SK-N-SH treated with all-trans-retinoic acid at 6 μM for 48 hours (cell line): ENCODE results near the gene CEMIP2.

ENCODE experiments used
- ATAC-seq: fragments of 200-7000 bp; cut with Tn5 transposase; 3 replicates; pipeline ENCODE4 v1.9.1; 2020; ENCODE audit warnings: mild to moderate bottlenecking, moderate library complexity
- ARNTL ChIP-seq: fragments of 450-650 bp; formaldehyde crosslinking; IDR thresholded peaks from 2 replicates; pipeline ENCODE4 v1.5.0; 2020; ENCODE audit warnings: low read depth, mild to moderate bottlenecking, moderate library complexity, borderline replicate concordance
- BACH2 ChIP-seq: fragments of 250-450 bp; sonication (Bioruptor Pico); IDR thresholded peaks from 2 replicates; pipeline ENCODE4 v1.9.0; 2021; ENCODE audit warnings: mild to moderate bottlenecking, borderline replicate concordance
- CREB5 ChIP-seq: fragments of 250-450 bp; sonication (Bioruptor Pico); IDR thresholded peaks from 2 replicates; pipeline ENCODE4 v1.5.1; 2020; ENCODE audit warnings: low read depth, mild to moderate bottlenecking, moderate library complexity
- CSRNP3 ChIP-seq: fragments of 250-450 bp; sonication (Bioruptor Pico); IDR thresholded peaks from 2 replicates; pipeline ENCODE4 v1.5.1; 2021; ENCODE audit warnings: mild to moderate bottlenecking, moderate library complexity
- ESRRG ChIP-seq: fragments of 250-450 bp; sonication (Bioruptor Pico); IDR thresholded peaks from 2 replicates; pipeline ENCODE4 v1.6.1; 2021; ENCODE audit warnings: mild to moderate bottlenecking
- GLIS3 ChIP-seq: fragments of 250-450 bp; sonication (Bioruptor Pico); IDR thresholded peaks from 2 replicates; pipeline ENCODE4 v1.5.0; 2020; ENCODE audit warnings: mild to moderate bottlenecking, moderate library complexity
- ISL1 ChIP-seq: fragments of 250-450 bp; sonication (Bioruptor Pico); IDR thresholded peaks from 2 replicates; pipeline ENCODE4 v2.1.2; 2022; ENCODE audit warnings: mild to moderate bottlenecking, moderate library complexity
- OSR1 ChIP-seq: fragments of 250-450 bp; sonication (Bioruptor Pico); IDR thresholded peaks from 2 replicates; pipeline ENCODE4 v1.8.0; 2022; ENCODE audit warnings: moderate library complexity, mild to moderate bottlenecking, inconsistent platforms
- SNAI2 ChIP-seq: fragments of 250-450 bp; sonication (Bioruptor Pico); IDR thresholded peaks from 2 replicates; pipeline ENCODE4 v1.5.0; 2020; ENCODE audit warnings: mild to moderate bottlenecking, moderate library complexity
- TCF4 ChIP-seq: fragments of 250-450 bp; sonication (Bioruptor Pico); IDR thresholded peaks from 2 replicates; pipeline ENCODE4 v1.8.0; 2021; ENCODE audit warnings: mild to moderate bottlenecking, moderate library complexity, borderline replicate concordance
- ZC3H10 ChIP-seq: fragments of 250-450 bp; sonication (Bioruptor Pico); IDR thresholded peaks from 2 replicates; pipeline ENCODE4 v1.5.1; 2021; ENCODE audit warnings: mild to moderate bottlenecking, moderate library complexity
- ZFP3 ChIP-seq: fragments of 250-450 bp; sonication (Bioruptor Pico); IDR thresholded peaks from 2 replicates; pipeline ENCODE4 v1.5.0; 2020; ENCODE audit warnings: mild to moderate bottlenecking, moderate library complexity
- ZFP30 ChIP-seq: fragments of 450-650 bp; formaldehyde crosslinking; IDR thresholded peaks from 2 replicates; pipeline ENCODE4 v1.5.0; 2022; ENCODE audit warnings: mild to moderate bottlenecking, moderate library complexity
- ZNF565 ChIP-seq: fragments of 450-650 bp; formaldehyde crosslinking; conservative IDR thresholded peaks from 2 replicates; pipeline ENCODE4 v1.5.0; 2020; ENCODE audit warnings: low read depth, mild to moderate bottlenecking, moderate library complexity
- ZNF70 ChIP-seq: fragments of 450-650 bp; formaldehyde crosslinking; IDR thresholded peaks from 2 replicates; pipeline ENCODE4 v1.5.0; 2020; ENCODE audit warnings: mild to moderate bottlenecking, moderate library complexity
- ZNF8 ChIP-seq: fragments of 450-650 bp; formaldehyde crosslinking; IDR thresholded peaks from 2 replicates; pipeline ENCODE4 v1.5.0; 2020; ENCODE audit warnings: mild to moderate bottlenecking, moderate library complexity
- TF ChIP-seq, protein P1 (sequence below): fragments of 250-450 bp; sonication (Bioruptor Pico); IDR thresholded peaks from 2 replicates; pipeline ENCODE4 v1.8.0; 2021; ENCODE audit warnings: low read depth, mild to moderate bottlenecking, moderate library complexity, borderline replicate concordance
- TF ChIP-seq, protein P2 (sequence below): fragments of 250-450 bp; sonication (Bioruptor Pico); IDR thresholded peaks from 2 replicates; pipeline ENCODE4 v1.5.0; 2020; ENCODE audit warnings: mild to moderate bottlenecking, moderate library complexity
- TF ChIP-seq, protein P3 (sequence below): fragments of 250-450 bp; sonication (Bioruptor Pico); IDR thresholded peaks from 2 replicates; pipeline ENCODE4 v1.8.0; 2020; ENCODE audit warnings: mild to moderate bottlenecking, moderate library complexity, borderline replicate concordance

Gene CEMIP2

GRCh38 chr9:71685988-71686387 is 82.3 kb downstream of the CEMIP2 start:
- TF ChIP-seq ZNF70 (CRISPR knock-in tag) (no peak), TCF4 (CRISPR knock-in tag) (no peak), ISL1 (CRISPR knock-in tag) (no peak), ZFP30 (CRISPR knock-in tag) (no peak), SNAI2 (CRISPR knock-in tag) (no peak), GLIS3 (CRISPR knock-in tag) (no peak), ZNF565 (CRISPR knock-in tag) (no peak)
- ATAC-seq: no peak

DNA sequence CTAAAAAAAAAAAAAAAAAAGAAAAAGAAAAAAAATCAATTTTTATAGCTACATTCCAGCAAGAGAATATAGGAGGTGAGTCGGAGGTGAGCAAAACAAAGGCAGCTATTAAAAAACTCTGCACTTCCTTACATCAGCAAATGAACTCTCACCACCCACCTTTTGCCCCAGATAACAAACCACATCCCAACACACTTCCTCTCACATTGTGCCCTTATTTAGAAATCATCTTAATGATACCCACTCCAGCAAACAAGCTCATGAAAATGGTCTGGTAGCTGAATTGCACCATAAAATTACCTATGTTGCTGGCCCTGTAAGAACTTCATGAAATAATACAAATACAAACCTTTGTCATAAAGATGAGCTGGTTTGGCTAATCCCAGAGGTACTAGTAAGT is 82.9 kb downstream of the CEMIP2 start:
- no peak for ATAC-seq
- no peak for TF ChIP-seq ZNF8 (CRISPR knock-in tag)
- TF ChIP-seq ZFP3 (CRISPR knock-in tag): no peak
- no peak for TF ChIP-seq ZNF565 (CRISPR knock-in tag)
- TF ChIP-seq ZNF70 (CRISPR knock-in tag): no peak

- TF ChIP-seq BACH2 (CRISPR knock-in tag) (no peak), ZFP3 (CRISPR knock-in tag) (no peak), ISL1 (CRISPR knock-in tag) (no peak), CREB5 (no peak), OSR1 (CRISPR knock-in tag) (no peak)
- TF ChIP-seq, protein P1, sequence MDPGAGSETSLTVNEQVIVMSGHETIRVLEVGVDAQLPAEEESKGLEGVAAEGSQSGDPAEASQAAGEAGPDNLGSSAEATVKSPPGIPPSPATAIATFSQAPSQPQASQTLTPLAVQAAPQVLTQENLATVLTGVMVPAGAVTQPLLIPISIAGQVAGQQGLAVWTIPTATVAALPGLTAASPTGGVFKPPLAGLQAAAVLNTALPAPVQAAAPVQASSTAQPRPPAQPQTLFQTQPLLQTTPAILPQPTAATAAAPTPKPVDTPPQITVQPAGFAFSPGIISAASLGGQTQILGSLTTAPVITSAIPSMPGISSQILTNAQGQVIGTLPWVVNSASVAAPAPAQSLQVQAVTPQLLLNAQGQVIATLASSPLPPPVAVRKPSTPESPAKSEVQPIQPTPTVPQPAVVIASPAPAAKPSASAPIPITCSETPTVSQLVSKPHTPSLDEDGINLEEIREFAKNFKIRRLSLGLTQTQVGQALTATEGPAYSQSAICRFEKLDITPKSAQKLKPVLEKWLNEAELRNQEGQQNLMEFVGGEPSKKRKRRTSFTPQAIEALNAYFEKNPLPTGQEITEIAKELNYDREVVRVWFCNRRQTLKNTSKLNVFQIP: no peak
Observed at GRCh38 chr9:71684566-71684965, 83.7 kb downstream of the CEMIP2 start.

GRCh38 chr9:71683598-71684235 is 84.6 kb downstream of the CEMIP2 start:
- TF ChIP-seq CREB5 (no peak), ZC3H10 (CRISPR knock-in tag) (no peak), ZNF565 (CRISPR knock-in tag) (no peak), BACH2 (CRISPR knock-in tag) (no peak), SNAI2 (CRISPR knock-in tag) (no peak), ESRRG (CRISPR knock-in tag) (no peak), TCF4 (CRISPR knock-in tag) (no peak), ZNF8 (CRISPR knock-in tag) (no peak), GLIS3 (CRISPR knock-in tag) (no peak), ARNTL (CRISPR knock-in tag) (no peak), ISL1 (CRISPR knock-in tag) (no peak), ZFP3 (CRISPR knock-in tag) (no peak), OSR1 (CRISPR knock-in tag) (no peak), ZNF70 (CRISPR knock-in tag) (no peak), CSRNP3 (CRISPR knock-in tag) (no peak)
- TF ChIP-seq, protein P2, sequence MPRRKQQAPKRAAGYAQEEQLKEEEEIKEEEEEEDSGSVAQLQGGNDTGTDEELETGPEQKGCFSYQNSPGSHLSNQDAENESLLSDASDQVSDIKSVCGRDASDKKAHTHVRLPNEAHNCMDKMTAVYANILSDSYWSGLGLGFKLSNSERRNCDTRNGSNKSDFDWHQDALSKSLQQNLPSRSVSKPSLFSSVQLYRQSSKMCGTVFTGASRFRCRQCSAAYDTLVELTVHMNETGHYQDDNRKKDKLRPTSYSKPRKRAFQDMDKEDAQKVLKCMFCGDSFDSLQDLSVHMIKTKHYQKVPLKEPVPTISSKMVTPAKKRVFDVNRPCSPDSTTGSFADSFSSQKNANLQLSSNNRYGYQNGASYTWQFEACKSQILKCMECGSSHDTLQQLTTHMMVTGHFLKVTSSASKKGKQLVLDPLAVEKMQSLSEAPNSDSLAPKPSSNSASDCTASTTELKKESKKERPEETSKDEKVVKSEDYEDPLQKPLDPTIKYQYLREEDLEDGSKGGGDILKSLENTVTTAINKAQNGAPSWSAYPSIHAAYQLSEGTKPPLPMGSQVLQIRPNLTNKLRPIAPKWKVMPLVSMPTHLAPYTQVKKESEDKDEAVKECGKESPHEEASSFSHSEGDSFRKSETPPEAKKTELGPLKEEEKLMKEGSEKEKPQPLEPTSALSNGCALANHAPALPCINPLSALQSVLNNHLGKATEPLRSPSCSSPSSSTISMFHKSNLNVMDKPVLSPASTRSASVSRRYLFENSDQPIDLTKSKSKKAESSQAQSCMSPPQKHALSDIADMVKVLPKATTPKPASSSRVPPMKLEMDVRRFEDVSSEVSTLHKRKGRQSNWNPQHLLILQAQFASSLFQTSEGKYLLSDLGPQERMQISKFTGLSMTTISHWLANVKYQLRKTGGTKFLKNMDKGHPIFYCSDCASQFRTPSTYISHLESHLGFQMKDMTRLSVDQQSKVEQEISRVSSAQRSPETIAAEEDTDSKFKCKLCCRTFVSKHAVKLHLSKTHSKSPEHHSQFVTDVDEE (CRISPR knock-in tag): no peak
- TF ChIP-seq, protein P1: no peak
- TF ChIP-seq, protein P3, sequence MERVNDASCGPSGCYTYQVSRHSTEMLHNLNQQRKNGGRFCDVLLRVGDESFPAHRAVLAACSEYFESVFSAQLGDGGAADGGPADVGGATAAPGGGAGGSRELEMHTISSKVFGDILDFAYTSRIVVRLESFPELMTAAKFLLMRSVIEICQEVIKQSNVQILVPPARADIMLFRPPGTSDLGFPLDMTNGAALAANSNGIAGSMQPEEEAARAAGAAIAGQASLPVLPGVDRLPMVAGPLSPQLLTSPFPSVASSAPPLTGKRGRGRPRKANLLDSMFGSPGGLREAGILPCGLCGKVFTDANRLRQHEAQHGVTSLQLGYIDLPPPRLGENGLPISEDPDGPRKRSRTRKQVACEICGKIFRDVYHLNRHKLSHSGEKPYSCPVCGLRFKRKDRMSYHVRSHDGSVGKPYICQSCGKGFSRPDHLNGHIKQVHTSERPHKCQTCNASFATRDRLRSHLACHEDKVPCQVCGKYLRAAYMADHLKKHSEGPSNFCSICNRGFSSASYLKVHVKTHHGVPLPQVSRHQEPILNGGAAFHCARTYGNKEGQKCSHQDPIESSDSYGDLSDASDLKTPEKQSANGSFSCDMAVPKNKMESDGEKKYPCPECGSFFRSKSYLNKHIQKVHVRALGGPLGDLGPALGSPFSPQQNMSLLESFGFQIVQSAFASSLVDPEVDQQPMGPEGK (CRISPR knock-in tag): no peak
- ATAC-seq: peak; percentile 82

More at GRCh38 chr9:71684566-71684965, 83.7 kb downstream of the CEMIP2 start:
- ATAC-seq: no peak
